MCF 10A (cell line): ENCODE data around the gene MAN1C1. TPM values are rescaled to one million over a fixed set of nuclear protein-coding genes. Genes with fewer than 3 reads are reported as not detected.

Experiments
- BruUV-seq: library from RNA; stranded (reverse); fragments of 400-500 nt; replicated peaks from 2 replicates; lab custom pipeline; 2021; lab: Mats Ljungman, UMichigan
- CTCF ChIA-PET: fragments of 300-600 bp; sonication (Branson Sonifier 250); formaldehyde crosslinking; extraction: SDS; loops from one replicate; lab custom pipeline; 2021; ENCODE audit warnings: antibody characterized with exemption, inconsistent platforms; lab: Yijun Ruan, JAX
- POLR2A ChIA-PET: fragments of 300-600, 350-650 bp; sonication (Branson Sonifier 250); formaldehyde crosslinking; extraction: SDS; loops from one replicate; lab custom pipeline; 2020; ENCODE audit warnings: antibody characterized with exemption, inconsistent platforms; lab: Yijun Ruan, JAX
- DNase-seq: peaks from one replicate; pipeline ENCODE4 v3.0.0-alpha.2; 2018; ENCODE audit not compliant: unreplicated experiment
- H3K27ac Mint-ChIP-seq: one replicate; pipeline ENCODE4 v1.8.0; 2022; ENCODE audit warnings: mild to moderate bottlenecking, low read depth, mixed read lengths; ENCODE audit not compliant: unreplicated experiment
- H3K27me3 Mint-ChIP-seq: one replicate; pipeline ENCODE4 v1.8.0; 2022; ENCODE audit warnings: mixed read lengths; ENCODE audit not compliant: insufficient read depth, unreplicated experiment
- H3K36me3 Mint-ChIP-seq: one replicate; pipeline ENCODE4 v1.8.0; 2022; ENCODE audit warnings: mild to moderate bottlenecking, moderate library complexity, mixed read lengths; ENCODE audit not compliant: insufficient read depth, unreplicated experiment
- H3K4me1 Mint-ChIP-seq: one replicate; pipeline ENCODE4 v1.8.0; 2022; ENCODE audit warnings: mixed read lengths; ENCODE audit not compliant: insufficient read depth, unreplicated experiment
- H3K4me3 Mint-ChIP-seq: one replicate; pipeline ENCODE4 v1.8.0; 2022; ENCODE audit warnings: mild to moderate bottlenecking, moderate library complexity, mixed read lengths; ENCODE audit not compliant: unreplicated experiment
- H3K9me3 Mint-ChIP-seq: one replicate; pipeline ENCODE4 v1.8.0; 2022; ENCODE audit warnings: mixed read lengths; ENCODE audit not compliant: unreplicated experiment
- intact Hi-C: fragments of 100-400 bp; cut with micrococcal nuclease; formaldehyde crosslinking; loops from 2 replicates; pipeline ENCODE4 v1.14.1; 2022
- total RNA-seq: library from RNA; stranded (reverse); gene quantifications from 2 replicates; pipeline ENCODE4 v1.2.3, GENCODE V29; 2022
- TF ChIP-seq, protein P1 (sequence below): fragments of 200-600 bp; IDR thresholded peaks from one replicate; pipeline ENCODE4 v1.8.0; 2022; ENCODE audit warnings: antibody characterized with exemption, mild to moderate bottlenecking; ENCODE audit not compliant: unreplicated experiment

Gene MAN1C1
- total RNA-seq, 1 experiment from 2014 or later = not detected

DNA sequence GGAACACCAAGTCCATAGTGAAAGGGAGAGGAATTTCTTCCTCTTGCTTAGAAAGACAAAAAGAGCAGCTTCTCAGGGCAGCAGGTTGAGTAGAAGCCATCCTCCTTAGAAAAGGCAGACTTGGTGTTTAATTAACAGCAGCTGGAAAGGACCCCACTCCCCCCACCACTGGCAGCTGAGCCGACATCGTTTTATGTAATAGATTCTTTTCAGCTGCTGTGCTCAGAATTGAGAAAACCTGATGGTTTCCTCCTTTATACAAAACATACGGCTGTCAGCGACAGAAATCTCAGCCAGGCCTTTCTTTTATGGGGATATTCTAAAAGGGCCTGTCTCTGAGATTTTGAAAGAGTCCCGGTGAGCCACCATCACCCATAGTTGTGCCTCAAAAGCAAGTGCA, 49.9 kb downstream of the MAN1C1 start:
- POLR2A ChIA-PET = no interaction called here
- H3K4me1 Mint-ChIP-seq = no peaks in the 10 kb centered on the region
- TF ChIP-seq, protein P1, sequence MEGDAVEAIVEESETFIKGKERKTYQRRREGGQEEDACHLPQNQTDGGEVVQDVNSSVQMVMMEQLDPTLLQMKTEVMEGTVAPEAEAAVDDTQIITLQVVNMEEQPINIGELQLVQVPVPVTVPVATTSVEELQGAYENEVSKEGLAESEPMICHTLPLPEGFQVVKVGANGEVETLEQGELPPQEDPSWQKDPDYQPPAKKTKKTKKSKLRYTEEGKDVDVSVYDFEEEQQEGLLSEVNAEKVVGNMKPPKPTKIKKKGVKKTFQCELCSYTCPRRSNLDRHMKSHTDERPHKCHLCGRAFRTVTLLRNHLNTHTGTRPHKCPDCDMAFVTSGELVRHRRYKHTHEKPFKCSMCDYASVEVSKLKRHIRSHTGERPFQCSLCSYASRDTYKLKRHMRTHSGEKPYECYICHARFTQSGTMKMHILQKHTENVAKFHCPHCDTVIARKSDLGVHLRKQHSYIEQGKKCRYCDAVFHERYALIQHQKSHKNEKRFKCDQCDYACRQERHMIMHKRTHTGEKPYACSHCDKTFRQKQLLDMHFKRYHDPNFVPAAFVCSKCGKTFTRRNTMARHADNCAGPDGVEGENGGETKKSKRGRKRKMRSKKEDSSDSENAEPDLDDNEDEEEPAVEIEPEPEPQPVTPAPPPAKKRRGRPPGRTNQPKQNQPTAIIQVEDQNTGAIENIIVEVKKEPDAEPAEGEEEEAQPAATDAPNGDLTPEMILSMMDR = no peak
- H3K27ac Mint-ChIP-seq = no peak overlapping the region
- DNase-seq = no peak
- CTCF ChIA-PET = interaction anchor here (1.7 kb wide), 1 partner anchor 58 kb away, joined by 4 read pairs; no protein-coding TSS in a partner anchor
- H3K36me3 Mint-ChIP-seq = no peaks in the 10 kb centered on the region
- H3K4me3 Mint-ChIP-seq = no peak overlapping the region
- BruUV-seq = no TSS peak
- intact Hi-C loops = no loop called here
- H3K9me3 Mint-ChIP-seq = no peaks in the 10 kb centered on the region
- H3K27me3 Mint-ChIP-seq = peaks cover 4% of the 10 kb centered on the region

DNA sequence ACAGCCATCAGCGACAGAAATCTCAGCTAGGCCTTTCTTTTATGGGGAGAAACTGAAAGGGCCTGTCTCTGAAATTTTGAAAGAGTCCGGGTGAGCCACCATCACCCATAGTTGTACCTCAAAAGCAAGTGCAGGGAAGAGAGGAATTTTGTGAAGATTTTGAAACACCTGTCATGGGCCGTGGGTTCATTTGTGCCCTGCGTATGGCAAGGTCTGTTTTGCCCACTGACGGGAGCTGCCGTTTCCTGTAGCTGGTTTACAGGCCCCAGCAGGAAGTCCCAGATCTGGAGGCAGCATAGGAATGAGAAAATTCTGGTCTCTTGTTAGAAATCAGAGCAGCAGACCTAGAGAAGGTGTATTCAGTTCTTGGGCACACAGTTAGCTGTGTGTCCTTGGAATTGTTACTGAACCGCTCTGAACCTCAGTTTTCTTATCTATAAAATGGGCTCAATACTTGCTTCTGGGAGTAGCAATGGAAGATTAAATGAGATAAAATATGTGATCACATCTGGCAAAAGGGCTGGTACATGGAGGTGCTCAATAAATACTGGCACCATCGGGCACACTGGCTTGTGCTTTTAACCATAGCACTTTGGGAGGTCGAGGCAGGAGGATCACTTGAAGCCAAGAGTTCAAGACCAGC, 52.5 kb downstream of the MAN1C1 start:
- no TSS peak for BruUV-seq
- TF ChIP-seq, protein P1 = no peak
- intact Hi-C loops = no loop called here
- H3K36me3 Mint-ChIP-seq = no peaks in the 10 kb centered on the region
- CTCF ChIA-PET = interaction anchor here (0.6 to 1.7 kb wide), 3 partner anchors 10 to 141 kb away, joined by 4 to 5 read pairs (median 5); no protein-coding TSS in a partner anchor
- no peak for DNase-seq
- peaks cover 24% of the 10 kb centered on the region for H3K27me3 Mint-ChIP-seq
- H3K27ac Mint-ChIP-seq = no peak overlapping the region
- H3K4me1 Mint-ChIP-seq = peaks cover 5% of the 10 kb centered on the region
- POLR2A ChIA-PET = no interaction called here
- no peak overlapping the region for H3K4me3 Mint-ChIP-seq
- no peaks in the 10 kb centered on the region for H3K9me3 Mint-ChIP-seq

DNA sequence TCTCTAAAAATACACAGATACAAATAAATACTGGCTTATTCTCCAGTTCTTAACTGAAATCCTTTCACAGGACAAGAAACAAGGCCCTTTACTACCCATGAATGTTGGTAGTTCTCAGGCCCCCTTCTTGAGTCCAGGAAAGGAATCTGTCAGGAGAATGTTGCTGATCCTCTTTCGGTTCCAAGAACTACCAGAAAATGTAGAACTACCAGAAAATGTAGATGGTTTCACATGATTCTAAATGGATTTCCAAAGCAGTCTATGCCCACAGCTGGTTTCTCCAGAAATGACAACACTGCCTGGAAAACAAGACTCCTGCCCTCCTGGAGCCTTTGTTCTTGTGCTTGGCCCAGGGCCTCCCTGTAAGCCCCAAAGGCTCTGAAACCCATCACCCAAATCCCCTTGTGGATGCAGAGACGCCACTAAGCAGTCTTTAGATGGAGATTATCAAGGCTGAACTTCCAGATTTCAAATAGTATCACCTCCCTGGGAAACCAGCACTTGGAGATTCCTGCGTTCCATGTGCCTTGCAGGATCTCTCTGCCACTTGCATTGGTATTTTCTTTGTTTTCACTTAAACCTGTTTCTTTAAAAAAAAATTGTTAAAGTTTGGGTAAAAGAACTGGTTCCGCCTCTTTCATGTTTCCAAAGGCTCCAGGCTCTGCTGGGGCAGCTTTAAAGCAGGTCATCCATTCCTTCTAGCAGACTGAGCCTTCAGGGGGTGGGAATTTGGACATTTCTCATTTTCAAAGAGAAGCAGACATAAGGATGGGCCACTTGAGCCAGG, 53.4 kb downstream of the MAN1C1 start:
- intact Hi-C loops = no loop called here
- no TSS peak for BruUV-seq
- H3K4me1 Mint-ChIP-seq = peaks cover 5% of the 10 kb centered on the region
- TF ChIP-seq, protein P1 = no peak
- peaks cover 33% of the 10 kb centered on the region for H3K27me3 Mint-ChIP-seq
- POLR2A ChIA-PET = no interaction called here
- H3K27ac Mint-ChIP-seq = no peak overlapping the region
- CTCF ChIA-PET = interaction anchor here (0.6 to 1.7 kb wide), 3 partner anchors 9 to 140 kb away, joined by 4 to 5 read pairs (median 5); no protein-coding TSS in a partner anchor
- H3K36me3 Mint-ChIP-seq = no peaks in the 10 kb centered on the region
- H3K4me3 Mint-ChIP-seq = no peak overlapping the region
- no peaks in the 10 kb centered on the region for H3K9me3 Mint-ChIP-seq
- no peak for DNase-seq

DNA sequence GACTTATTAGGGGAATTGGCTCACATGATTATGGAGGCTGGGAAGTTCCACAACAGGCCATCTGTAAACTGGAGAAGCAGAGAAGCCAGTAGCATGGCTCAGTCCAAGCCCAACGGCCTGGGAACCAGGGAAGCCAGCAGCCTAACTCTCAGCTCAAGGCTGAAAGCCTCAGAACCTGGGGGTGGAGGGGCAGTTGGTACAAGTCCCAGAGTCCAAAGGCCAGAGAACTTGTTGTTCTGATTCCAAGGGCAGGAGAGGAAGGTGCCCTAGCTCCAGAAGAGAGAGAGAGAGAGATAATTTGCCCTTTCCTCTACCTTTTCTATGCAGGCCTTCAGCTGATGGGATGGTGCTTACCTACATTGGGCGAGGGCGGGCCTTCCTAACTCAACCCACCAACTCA, 55.3 kb downstream of the MAN1C1 start:
- H3K27me3 Mint-ChIP-seq = peaks cover 47% of the 10 kb centered on the region
- no peak for DNase-seq
- H3K27ac Mint-ChIP-seq = no peak overlapping the region
- H3K4me1 Mint-ChIP-seq = peaks cover 5% of the 10 kb centered on the region
- intact Hi-C loops = no loop called here
- H3K36me3 Mint-ChIP-seq = no peaks in the 10 kb centered on the region
- ChIA-PET POLR2A (no interaction called here), CTCF (no interaction called here)
- BruUV-seq = no TSS peak
- TF ChIP-seq, protein P1 = no peak
- no peaks in the 10 kb centered on the region for H3K9me3 Mint-ChIP-seq
- H3K4me3 Mint-ChIP-seq = no peak overlapping the region
